Stomach (tissue), 4 donors: ENCODE results near the gene FCAMR.

ENCODE experiments used
- EP300 ChIP-seq: sonication (generic); formaldehyde crosslinking; IDR thresholded peaks from one replicate; pipeline ENCODE4 v1.6.1; 2017; ENCODE audit warnings: antibody characterized with exemption
- POLR2A ChIP-seq, 4 donors: fragments of 450-650 bp; IDR thresholded peaks; one replicate each; pipeline ENCODE4 v1.6.1; 2016; ENCODE audit warnings: antibody characterized with exemption in 4 of 4, control low read depth in 2 of 4, mild to moderate bottlenecking in 1 of 4, moderate library complexity in 1 of 4

DNA sequence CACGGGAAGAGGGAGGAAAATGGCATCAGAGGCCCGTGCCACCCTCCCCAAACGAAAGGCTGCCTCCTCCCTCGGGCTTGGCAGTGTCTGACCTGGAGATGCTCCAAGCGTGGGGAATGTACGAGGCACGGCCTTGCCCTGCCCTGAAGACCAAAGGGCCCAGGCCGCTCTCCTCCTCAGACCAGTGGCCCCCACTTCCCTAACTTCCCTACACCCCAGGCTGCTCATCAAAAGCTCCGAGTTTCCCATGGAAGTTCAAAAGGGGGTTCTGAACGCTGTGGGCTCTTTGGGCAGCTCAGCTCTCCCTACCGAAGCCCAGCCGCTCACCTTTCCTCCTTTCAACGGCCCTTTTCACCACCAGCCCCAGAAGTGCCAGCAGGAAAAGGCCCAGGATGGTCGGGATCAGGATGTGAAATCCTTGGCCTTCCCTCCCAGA is 60.4 kb downstream of the FCAMR start:
- no peak for TF ChIP-seq EP300
- TF ChIP-seq POLR2A (IDR thresholded peaks at IDR 0.05): no peak
